ENCODE results near the gene PGLYRP2.
A peak's percentile ranks its signal among the peaks of the same experiment; 100 is the strongest.

Gene PGLYRP2

GRCh38 chr19:15436826-15437110, 42.5 kb downstream of the PGLYRP2 start:
- H3K36me3 ChIP-seq (ENCODE audit: control insufficient read depth, insufficient read depth, low read length) = no peaks in the 10 kb centered on the region
- H3K4me3 ChIP-seq (ENCODE audit: low read depth, low read length) = no peak overlapping the region
- H3K27me3 ChIP-seq (ENCODE audit: control insufficient read depth, insufficient read depth, low read length) = no peaks in the 10 kb centered on the region
- H3K9ac ChIP-seq (ENCODE audit: low read depth, low read length) = no peak overlapping the region
- H3K27ac ChIP-seq (ENCODE audit: low read depth, low read length) = no peak overlapping the region
- H3K4me1 ChIP-seq (ENCODE audit: control insufficient read depth, insufficient read depth, low read length) = peaks cover 5% of the 10 kb centered on the region
- no peaks in the 10 kb centered on the region for H3K9me3 ChIP-seq (ENCODE audit: control insufficient read depth, insufficient read depth, low read length)

DNA sequence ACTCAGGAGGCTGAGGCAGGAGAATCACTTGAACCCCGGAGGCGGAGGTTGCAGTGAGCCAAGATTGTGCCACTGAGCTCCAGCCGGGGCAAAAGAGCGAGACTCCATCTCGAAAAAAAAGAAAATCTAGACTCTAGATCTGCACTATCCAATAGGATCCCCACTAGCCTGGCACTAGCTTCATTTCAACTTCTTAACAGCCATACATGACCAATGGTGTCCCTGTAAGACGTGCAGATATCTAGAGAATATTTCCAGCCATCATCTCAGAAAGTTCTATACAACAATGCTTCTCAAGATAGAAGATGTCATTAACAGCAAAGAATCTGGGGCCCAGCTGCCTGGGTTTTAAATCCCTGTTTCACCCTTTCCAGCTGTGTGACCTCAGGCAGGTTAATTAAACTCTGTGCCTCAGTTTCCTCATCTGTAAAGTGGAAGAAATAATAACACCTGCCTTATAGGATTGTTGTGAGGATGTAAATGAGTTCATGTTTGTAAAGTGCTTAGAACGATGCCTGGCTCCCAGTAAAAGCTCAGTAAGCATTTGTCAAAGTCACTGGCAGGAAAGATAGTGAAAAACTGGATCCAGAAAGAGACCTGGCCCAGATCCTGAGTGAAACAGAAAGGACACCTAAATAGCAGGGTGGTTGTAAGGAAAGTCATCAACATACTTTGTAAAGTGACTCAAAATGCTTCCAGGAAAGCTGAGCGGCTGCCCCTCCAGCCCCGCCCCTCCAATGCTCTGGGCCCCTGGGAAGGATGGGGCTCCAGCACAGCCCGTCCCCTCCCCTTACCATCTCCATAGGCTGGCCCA, 43.1 kb downstream of the PGLYRP2 start:
- Histone ChIP-seq H3K36me3 (ENCODE audit: control insufficient read depth, insufficient read depth, low read length) (no peaks in the 10 kb centered on the region), H3K27ac (ENCODE audit: low read depth, low read length) (no peak overlapping the region), H3K9ac (ENCODE audit: low read depth, low read length) (no peak overlapping the region), H3K4me1 (ENCODE audit: control insufficient read depth, insufficient read depth, low read length) (peaks cover 10% of the 10 kb centered on the region), H3K9me3 (ENCODE audit: control insufficient read depth, insufficient read depth, low read length) (no peaks in the 10 kb centered on the region), H3K27me3 (ENCODE audit: control insufficient read depth, insufficient read depth, low read length) (no peaks in the 10 kb centered on the region), H3K4me3 (ENCODE audit: low read depth, low read length) (no peak overlapping the region)

DNA sequence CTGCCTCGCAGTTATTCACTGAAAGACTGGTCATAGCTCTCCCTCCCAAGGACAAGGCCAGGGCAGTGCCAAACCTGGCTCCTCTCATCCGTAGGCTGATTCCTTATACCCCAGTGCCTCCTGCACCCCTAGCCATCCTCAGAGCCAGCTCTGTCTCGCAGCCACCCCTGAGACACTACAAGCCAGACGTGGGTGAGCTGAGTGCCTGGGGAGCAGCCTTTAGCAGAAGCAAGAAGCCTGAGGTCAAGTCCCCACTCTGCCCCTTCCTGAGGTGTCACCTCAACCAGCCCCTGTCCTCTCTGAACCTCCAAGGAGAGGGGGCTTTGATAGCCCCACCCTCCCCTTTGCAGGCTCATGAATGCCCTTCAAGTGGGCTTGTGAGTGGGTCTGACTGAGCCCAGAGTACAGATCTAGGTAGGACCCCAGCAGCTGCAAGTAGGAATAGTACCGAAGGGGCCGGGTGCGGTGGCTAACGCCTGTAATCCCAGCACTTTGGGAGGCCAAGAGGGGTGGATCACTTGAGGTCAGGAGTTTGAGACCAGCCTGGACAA, 45.7 kb downstream of the PGLYRP2 start:
- H3K4me1 ChIP-seq (ENCODE audit: control insufficient read depth, insufficient read depth, low read length) = peaks cover 11% of the 10 kb centered on the region
- no peaks in the 10 kb centered on the region for H3K36me3 ChIP-seq (ENCODE audit: control insufficient read depth, insufficient read depth, low read length)
- no peak overlapping the region for H3K9ac ChIP-seq (ENCODE audit: low read depth, low read length)
- no peak overlapping the region for H3K27ac ChIP-seq (ENCODE audit: low read depth, low read length)
- no peaks in the 10 kb centered on the region for H3K9me3 ChIP-seq (ENCODE audit: control insufficient read depth, insufficient read depth, low read length)
- H3K4me3 ChIP-seq (ENCODE audit: low read depth, low read length) = peak overlapping the region; percentile 76
- no peaks in the 10 kb centered on the region for H3K27me3 ChIP-seq (ENCODE audit: control insufficient read depth, insufficient read depth, low read length)

DNA sequence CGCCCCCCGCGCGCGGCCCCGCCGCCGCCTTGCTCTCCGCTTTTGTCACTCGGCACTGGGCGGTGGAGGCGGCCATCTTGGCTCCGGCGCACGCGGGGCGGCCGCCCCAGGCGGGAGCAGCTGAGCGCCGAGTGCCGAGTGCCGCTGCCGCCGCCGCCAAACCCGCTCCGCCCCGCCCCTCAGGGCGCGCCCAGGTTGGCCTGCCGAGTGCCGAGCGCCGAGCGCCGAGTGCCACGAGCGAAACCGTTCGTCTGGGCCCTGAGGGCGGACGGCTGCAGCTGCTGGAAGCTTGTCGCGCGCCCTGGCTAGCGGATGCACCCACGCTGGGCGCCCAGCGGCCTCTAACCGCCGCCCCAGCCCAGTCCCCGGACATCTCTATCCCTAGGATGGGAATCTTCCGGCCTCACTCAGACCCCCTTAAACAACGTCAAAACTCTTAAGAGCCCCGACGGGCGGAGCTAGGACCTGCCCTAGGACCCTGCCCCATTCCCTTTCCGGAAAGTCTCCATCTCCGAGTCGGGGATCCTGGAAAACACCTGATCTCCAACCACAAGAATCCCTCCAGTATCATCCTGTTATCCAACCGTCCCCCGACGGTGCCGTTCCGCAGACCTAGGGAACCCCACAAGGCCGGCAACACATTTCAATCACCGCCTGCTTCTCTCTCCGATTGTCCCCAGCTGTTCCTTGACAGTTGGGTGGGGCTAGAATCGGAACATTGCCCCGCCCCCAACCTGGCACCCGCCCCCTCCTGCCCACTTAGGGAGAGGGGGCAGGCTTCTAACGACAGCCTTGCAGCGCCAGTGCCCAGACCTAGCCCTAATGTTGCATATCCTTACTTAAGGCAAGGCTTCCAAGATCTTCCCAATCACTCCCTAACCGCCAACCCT, 46.4 kb downstream of the PGLYRP2 start:
- no peak overlapping the region for H3K9ac ChIP-seq (ENCODE audit: low read depth, low read length)
- peak overlapping the region; percentile 53 for H3K27ac ChIP-seq (ENCODE audit: low read depth, low read length)
- H3K9me3 ChIP-seq (ENCODE audit: control insufficient read depth, insufficient read depth, low read length) = no peaks in the 10 kb centered on the region
- peak overlapping the region; percentile 76 for H3K4me3 ChIP-seq (ENCODE audit: low read depth, low read length)
- no peaks in the 10 kb centered on the region for H3K36me3 ChIP-seq (ENCODE audit: control insufficient read depth, insufficient read depth, low read length)
- peaks cover 11% of the 10 kb centered on the region for H3K4me1 ChIP-seq (ENCODE audit: control insufficient read depth, insufficient read depth, low read length)
- no peaks in the 10 kb centered on the region for H3K27me3 ChIP-seq (ENCODE audit: control insufficient read depth, insufficient read depth, low read length)

GRCh38 chr19:15432018-15432494, 47.2 kb downstream of the PGLYRP2 start:
- peaks cover 11% of the 10 kb centered on the region for H3K4me1 ChIP-seq (ENCODE audit: control insufficient read depth, insufficient read depth, low read length)
- no peak overlapping the region for H3K27ac ChIP-seq (ENCODE audit: low read depth, low read length)
- no peaks in the 10 kb centered on the region for H3K27me3 ChIP-seq (ENCODE audit: control insufficient read depth, insufficient read depth, low read length)
- H3K4me3 ChIP-seq (ENCODE audit: low read depth, low read length) = peak overlapping the region; percentile 79
- H3K36me3 ChIP-seq (ENCODE audit: control insufficient read depth, insufficient read depth, low read length) = peaks cover 6% of the 10 kb centered on the region
- peak overlapping the region; percentile 34; the same call in 1 of the 2 replicates for H3K9ac ChIP-seq (ENCODE audit: low read depth, low read length)
- no peaks in the 10 kb centered on the region for H3K9me3 ChIP-seq (ENCODE audit: control insufficient read depth, insufficient read depth, low read length)

DNA sequence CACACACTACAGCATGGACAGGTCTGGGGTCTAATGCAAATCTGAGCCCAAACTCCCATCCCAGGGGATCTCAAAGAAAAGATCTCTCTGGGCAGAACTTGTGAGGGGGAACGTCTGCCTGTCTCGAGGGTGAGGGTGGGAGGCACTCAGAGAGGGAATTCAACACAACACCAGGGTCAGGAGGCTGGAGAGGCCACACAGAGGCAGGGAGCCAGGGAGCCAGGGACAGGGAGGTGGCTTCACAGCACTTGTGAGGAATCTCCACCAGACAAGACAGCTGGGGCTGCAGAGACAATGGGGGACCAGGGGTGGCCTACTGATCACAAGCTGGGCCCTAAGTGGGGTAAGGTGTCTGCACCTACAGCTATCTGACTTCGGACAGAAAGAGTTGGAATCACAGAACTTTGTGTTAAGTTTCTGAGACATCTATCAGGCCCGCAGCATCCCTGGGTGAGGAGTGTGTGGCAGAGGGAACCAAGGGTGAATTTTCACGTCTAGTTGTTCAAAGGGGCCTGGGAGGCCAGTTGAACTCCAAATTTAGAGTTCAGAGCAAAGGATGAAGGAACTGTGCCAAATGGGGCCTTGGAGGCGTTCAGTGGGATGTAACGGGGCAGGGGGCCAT, 47.8 kb downstream of the PGLYRP2 start:
- H3K27ac ChIP-seq (ENCODE audit: low read depth, low read length) = no peak overlapping the region
- peaks cover 12% of the 10 kb centered on the region for H3K36me3 ChIP-seq (ENCODE audit: control insufficient read depth, insufficient read depth, low read length)
- peak overlapping the region; percentile 34; the same call in 1 of the 2 replicates for H3K9ac ChIP-seq (ENCODE audit: low read depth, low read length)
- no peaks in the 10 kb centered on the region for H3K27me3 ChIP-seq (ENCODE audit: control insufficient read depth, insufficient read depth, low read length)
- H3K4me3 ChIP-seq (ENCODE audit: low read depth, low read length) = peak overlapping the region; percentile 79
- H3K4me1 ChIP-seq (ENCODE audit: control insufficient read depth, insufficient read depth, low read length) = peaks cover 11% of the 10 kb centered on the region
- H3K9me3 ChIP-seq (ENCODE audit: control insufficient read depth, insufficient read depth, low read length) = no peaks in the 10 kb centered on the region

GRCh38 chr19:15430526-15431120, 48.7 kb downstream of the PGLYRP2 start:
- Histone ChIP-seq H3K9ac (ENCODE audit: low read depth, low read length) (no peak overlapping the region), H3K4me3 (ENCODE audit: low read depth, low read length) (no peak overlapping the region), H3K9me3 (ENCODE audit: control insufficient read depth, insufficient read depth, low read length) (no peaks in the 10 kb centered on the region), H3K4me1 (ENCODE audit: control insufficient read depth, insufficient read depth, low read length) (peaks cover 11% of the 10 kb centered on the region), H3K27me3 (ENCODE audit: control insufficient read depth, insufficient read depth, low read length) (no peaks in the 10 kb centered on the region), H3K27ac (ENCODE audit: low read depth, low read length) (no peak overlapping the region), H3K36me3 (ENCODE audit: control insufficient read depth, insufficient read depth, low read length) (peaks cover 19% of the 10 kb centered on the region)

- no peak overlapping the region for H3K4me3 ChIP-seq (ENCODE audit: low read depth, low read length)
- no peaks in the 10 kb centered on the region for H3K9me3 ChIP-seq (ENCODE audit: control insufficient read depth, insufficient read depth, low read length)
- no peak overlapping the region for H3K9ac ChIP-seq (ENCODE audit: low read depth, low read length)
- peaks cover 25% of the 10 kb centered on the region for H3K36me3 ChIP-seq (ENCODE audit: control insufficient read depth, insufficient read depth, low read length)
- H3K27me3 ChIP-seq (ENCODE audit: control insufficient read depth, insufficient read depth, low read length) = no peaks in the 10 kb centered on the region
- H3K27ac ChIP-seq (ENCODE audit: low read depth, low read length) = no peak overlapping the region
- H3K4me1 ChIP-seq (ENCODE audit: control insufficient read depth, insufficient read depth, low read length) = peaks cover 11% of the 10 kb centered on the region
Measured at GRCh38 chr19:15429825-15430467, 49.4 kb downstream of the PGLYRP2 start.

GRCh38 chr19:15428956-15429824, 50.1 kb downstream of the PGLYRP2 start:
- H3K4me1 ChIP-seq (ENCODE audit: control insufficient read depth, insufficient read depth, low read length) = peaks cover 11% of the 10 kb centered on the region
- peaks cover 32% of the 10 kb centered on the region for H3K36me3 ChIP-seq (ENCODE audit: control insufficient read depth, insufficient read depth, low read length)
- no peaks in the 10 kb centered on the region for H3K27me3 ChIP-seq (ENCODE audit: control insufficient read depth, insufficient read depth, low read length)
- H3K27ac ChIP-seq (ENCODE audit: low read depth, low read length) = no peak overlapping the region
- H3K9ac ChIP-seq (ENCODE audit: low read depth, low read length) = no peak overlapping the region
- H3K9me3 ChIP-seq (ENCODE audit: control insufficient read depth, insufficient read depth, low read length) = no peaks in the 10 kb centered on the region
- no peak overlapping the region for H3K4me3 ChIP-seq (ENCODE audit: low read depth, low read length)
